ENCODE data around the gene EP400. TPM values are rescaled to one million over a fixed set of nuclear protein-coding genes. Genes with fewer than 3 reads are reported as not detected.

EP400 gene
- total RNA-seq, 4 donors from 2014 or later: 20.5 to 33.7 (median 23.4) TPM

GRCh38 chr12:132018193-132018916 is 68.6 kb downstream of the EP400 start:
- TF ChIP-seq CTCF (IDR thresholded peaks at IDR 0.05; ENCODE audit: low read depth): no peak

- TF ChIP-seq CTCF (IDR thresholded peaks at IDR 0.05; ENCODE audit: low read depth): no peak
Observed at GRCh38 chr12:132019891-132020290, 70.1 kb downstream of the EP400 start.

- TF ChIP-seq CTCF (IDR thresholded peaks at IDR 0.05; ENCODE audit: low read depth): no peak
Observed at GRCh38 chr12:132020292-132020691, 70.5 kb downstream of the EP400 start.

- no peak for TF ChIP-seq CTCF (IDR thresholded peaks at IDR 0.05; ENCODE audit: low read depth)
Observed at GRCh38 chr12:132021031-132021871, 71.5 kb downstream of the EP400 start.

- TF ChIP-seq CTCF (IDR thresholded peaks at IDR 0.05; ENCODE audit: low read depth): no peak
Observed at GRCh38 chr12:132021965-132022364, 72.2 kb downstream of the EP400 start.

- no peak for TF ChIP-seq CTCF (IDR thresholded peaks at IDR 0.05; ENCODE audit: low read depth)
Observed at GRCh38 chr12:132023658-132024057, 73.9 kb downstream of the EP400 start.

GRCh38 chr12:132024758-132025157 is 75.0 kb downstream of the EP400 start:
- TF ChIP-seq CTCF (IDR thresholded peaks at IDR 0.05; ENCODE audit: low read depth): no peak
